ENCODE measurements around the gene PSRC1.

GRCh38 chr1:109272021-109272799, 10.7 kb downstream of the PSRC1 start:
- no peak for TF ChIP-seq CTCF (IDR thresholded peaks at IDR 0.05)
- TF ChIP-seq POLR2A (IDR thresholded peaks at IDR 0.05), result no peak
